Skeletal muscle cell (primary cell): ENCODE measurements around the gene TRDN.
"Not testable (repeated sequence)": the region's sequence is repeated elsewhere in the genome, so short reads cannot be mapped to it uniquely, and the experiment has no call there.

Experiments used
- DNase-seq: peaks from one replicate; pipeline ENCODE4 v3.0.0-alpha.2; 2010; ENCODE audit warnings: low read depth
- H3K4me3 ChIP-seq: 2 replicates; pipeline ENCODE4 v1.5.1; 2011; ENCODE audit warnings: low read depth, mild to moderate bottlenecking, control low read depth, low read length, moderate library complexity

The TRDN gene

DNA sequence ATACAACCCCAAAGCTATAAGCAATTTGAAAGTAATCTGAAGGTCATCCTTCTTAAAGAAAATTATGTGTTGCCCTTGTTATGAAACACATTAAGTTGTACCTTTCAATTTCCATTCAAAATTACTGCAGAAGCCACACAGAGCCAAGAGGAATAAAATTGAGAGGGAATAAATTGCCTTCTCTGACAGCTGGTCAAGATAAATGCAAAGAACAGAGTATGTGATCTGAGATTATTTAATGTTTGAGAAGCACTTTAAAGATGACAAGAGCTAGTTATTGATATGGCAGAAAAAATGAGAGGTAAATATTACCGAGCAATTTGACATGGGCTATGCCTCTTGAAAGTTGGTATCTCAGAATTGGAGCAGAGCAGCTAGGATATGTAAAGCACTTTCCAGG is 61.6 kb downstream of the TRDN start:
- no peak for DNase-seq
- no peak overlapping the region for H3K4me3 ChIP-seq

DNA sequence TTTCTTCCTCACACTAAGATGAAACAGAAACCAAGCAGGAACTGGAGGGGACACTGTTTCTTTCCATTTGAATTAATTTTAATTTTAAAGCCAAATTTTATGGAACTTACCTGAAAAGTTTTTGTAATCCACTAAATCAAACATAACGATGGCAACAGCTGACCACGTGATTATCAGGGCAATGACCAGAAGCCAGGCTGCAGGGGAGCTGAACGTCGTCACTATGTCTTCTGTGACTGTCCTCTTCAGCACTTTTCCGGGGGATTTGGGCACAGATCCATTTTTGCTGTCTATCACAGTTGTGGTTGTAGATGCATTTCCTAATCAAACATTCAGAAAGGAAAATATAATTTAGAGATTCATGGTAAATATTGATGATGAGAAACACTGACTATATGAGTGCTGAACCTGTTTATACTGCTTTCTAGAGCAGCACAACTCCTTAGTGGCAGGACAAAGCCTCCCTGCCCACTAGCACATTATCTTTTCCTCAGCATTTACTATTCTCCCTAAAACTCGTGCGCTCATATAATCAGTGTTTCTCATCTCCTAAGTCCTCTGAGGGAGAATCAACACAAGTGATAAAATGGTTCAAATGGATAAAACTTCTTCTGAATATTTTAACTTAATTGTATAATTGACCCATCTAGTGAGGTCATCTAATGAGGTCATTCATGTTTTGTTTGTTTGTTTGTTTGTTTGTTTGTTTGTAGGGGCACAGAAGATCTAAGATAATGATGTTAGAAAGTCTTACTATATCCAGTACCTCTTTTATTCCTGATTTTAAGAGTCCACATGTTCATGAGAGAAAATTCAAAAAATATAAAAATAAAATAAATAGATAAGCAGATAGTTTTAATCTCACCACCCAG is 65.7 kb downstream of the TRDN start:
- DNase-seq, result no peak

DNA sequence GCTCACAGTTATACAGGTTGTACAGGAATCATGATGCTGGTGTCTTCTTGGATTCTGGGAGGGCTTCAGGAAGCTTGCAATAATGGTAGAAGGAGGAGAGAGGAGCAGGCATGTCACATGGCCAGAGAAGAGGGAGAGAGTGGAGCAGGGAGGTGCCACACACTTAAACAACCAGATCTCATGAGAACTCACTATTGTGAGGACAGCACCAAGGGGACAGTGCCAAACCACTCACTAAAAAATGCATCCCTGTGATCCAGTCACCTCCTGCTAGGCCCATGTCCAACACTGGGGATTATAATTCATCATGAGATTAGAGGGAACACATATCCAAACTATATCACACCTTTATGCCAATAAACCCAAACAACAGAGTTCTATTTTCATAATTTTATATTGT is 67.2 kb downstream of the TRDN start:
- no peak overlapping the region for H3K4me3 ChIP-seq
- DNase-seq, result no peak

More for the DNA sequence above, 65.7 kb downstream of the TRDN start:
- no peak overlapping the region for H3K4me3 ChIP-seq

DNA sequence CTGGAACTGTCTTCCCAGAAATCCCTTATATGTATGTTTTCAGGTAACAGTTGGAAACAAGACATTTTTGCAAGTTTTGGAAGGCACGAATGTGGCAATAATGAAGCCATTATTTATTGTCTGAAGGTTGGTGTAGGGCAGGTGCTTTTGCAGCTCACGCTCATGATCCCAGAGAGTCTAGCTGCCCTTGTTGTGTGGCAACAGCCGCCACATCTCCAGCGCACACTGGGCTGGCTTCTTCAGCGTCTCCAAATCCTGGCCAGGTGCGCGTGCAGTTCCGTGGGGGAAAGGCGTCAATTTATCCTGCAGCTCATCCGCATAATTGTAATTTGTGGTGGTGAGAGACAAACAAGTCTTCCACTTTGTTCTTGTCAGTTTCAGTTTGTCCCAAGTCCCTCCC is 71.2 kb downstream of the TRDN start:
- DNase-seq, result no peak
- H3K4me3 ChIP-seq, result no peak overlapping the region

DNA sequence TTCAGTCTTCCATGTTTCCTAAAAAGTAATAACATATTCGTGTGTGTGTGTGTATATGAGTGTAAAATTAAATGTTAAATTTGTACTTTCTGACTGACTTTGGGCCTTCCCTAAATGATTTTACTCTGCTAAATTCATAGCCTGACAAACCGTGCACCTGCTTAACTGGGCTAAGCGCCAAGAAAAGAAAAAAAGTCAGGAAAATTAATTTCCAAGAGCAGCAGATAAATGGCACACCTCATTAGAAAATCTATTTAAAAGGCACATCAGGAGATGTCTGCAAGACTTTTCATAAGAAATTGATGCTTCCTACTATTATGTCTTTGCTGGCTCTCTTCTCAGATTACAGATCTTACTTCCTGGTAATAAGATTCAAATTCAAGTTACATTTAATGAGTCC is 72.4 kb downstream of the TRDN start:
- H3K4me3 ChIP-seq, result no peak overlapping the region
- DNase-seq, result no peak

DNA sequence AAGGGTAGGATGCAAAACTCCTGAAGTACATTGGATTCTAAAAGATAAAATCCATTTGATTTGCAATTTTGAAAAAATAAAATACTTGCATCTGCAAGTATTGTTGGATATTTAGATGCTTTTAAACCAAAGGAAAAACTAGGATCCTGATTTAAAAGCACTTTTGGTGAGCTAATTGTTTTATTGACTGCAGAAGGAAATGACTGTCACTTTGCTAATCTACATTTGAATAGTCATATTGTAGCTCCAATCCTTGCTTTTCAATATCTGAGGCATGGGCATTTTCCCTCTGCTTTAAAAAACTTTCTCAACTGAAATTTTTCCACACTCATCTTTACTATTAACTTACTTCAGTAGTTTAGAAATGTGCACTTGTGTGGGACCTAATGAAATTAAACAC is 74.1 kb downstream of the TRDN start:
- H3K4me3 ChIP-seq, result no peak overlapping the region

DNA sequence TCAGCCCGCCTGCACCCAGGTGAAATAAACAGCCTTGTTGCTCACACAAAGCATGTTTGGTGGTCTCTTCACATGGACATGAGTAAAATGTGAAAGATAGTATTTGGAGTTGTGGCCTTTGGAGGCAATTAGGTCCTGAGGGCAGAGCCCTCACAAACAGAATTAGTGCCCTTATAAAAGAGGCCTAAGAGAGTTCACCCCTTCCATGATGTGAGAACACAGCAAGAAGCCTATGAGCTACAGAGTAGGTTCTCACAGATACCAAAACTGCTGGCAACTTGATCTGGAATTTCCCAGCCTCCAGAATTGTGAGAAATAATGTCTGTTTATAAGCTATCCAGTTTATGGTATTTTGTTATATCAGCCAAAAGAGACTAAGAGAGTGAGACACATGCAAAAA is 74.5 kb downstream of the TRDN start:
- no peak for DNase-seq
- no peak overlapping the region for H3K4me3 ChIP-seq

More for the DNA sequence above, 74.1 kb downstream of the TRDN start:
- DNase-seq, result no peak

DNA sequence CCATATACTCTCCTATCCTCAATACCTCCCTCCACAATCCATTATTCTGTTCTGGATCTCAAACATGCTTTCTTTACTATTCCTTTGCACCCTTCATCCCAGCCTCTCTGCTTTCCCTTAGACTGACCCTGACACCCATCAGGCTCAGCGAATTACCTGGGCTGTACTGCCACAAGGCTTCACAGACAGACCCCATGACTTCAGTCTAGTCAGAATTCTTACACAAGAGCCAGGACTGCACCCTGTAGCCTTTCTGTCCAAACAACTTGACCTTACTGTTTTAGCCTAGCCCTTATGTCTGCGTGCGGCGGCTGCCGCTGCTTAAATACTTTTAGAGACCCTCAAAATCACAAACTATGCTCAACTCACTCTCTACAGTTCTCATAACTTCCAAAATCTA is 76.9 kb downstream of the TRDN start:
- not testable (repeated sequence) for H3K4me3 ChIP-seq, DNase-seq

DNA sequence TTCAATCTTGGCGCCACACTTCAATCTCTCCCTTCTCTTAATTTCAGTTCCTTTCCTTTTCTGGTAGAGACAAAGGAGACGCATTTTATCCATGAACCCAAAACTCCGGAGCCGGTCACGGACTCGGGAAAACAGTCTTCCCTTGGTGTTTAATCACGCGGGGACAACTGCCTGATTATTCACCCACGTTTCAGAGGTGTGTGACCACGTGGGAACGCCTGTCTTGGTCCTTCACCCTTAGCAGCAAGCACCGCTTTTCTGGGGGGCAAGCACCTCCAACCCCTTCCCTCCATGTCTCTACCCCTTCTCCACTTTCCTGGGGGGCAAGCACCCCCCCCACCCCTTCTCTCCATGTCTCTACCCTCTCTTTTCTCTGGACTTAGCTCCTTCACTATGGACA is 79.3 kb downstream of the TRDN start:
- not testable (repeated sequence) for H3K4me3 ChIP-seq, DNase-seq

DNA sequence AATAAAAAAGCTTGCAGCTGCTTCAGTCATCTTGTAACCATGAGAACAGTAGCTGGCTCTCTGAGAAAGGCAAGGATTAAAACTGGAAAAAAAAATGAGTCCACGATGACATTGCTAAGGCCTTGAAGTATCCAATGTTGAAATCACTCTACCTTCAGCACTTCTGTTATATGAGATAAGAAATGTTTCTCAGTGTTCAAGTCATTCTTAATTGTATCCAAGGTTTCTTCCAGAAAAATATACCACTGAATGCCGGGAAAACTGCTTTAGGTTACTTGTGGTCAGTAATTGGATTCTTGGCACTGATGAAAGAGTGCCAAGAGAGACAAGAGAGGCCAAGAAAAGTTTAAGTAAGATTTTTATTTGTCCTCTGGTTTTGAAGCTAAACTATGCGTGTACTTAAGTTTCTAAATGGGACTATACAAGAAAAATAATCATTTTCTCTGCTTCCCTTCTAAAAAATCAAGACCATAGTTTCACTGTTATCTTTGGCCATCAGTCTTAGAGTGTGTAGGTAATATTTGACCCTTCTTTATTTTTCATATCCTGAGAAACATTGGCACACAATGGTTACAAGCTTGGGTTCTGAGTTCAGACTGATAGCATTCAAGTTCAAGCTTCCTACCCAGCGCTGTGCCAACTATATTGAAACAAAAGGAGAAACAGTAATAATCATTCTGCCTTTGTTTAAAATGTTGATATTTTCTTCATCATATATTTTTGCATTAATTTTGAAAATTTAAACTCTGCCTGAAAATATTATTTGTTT is 84.6 kb downstream of the TRDN start:
- no peak for DNase-seq
- no peak overlapping the region for H3K4me3 ChIP-seq

DNA sequence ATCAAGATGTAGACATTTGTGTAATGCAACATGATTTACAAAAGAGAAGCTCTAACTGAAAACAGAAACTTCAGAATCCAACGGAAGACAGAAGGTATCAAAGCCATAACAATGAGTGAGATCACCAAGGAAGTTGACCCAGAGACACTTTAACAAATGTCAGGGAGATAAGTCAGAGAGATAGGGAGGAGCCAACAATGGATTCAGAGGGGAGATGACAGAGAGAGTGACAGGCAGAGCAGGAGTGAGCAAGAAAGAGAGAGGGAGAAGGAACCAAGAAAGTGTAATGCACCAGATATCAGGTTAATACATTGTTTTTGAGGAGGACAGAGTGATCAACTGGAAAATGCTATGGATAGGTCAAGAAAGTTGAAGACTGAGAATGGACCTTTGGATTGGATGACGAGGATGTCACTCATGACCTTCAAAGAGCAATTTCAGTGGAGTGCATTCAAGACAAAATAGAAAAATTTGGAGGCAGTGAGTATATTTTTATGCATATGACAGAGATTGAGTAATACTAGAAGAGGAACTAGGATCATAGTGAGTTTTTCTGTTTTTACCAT is 86.6 kb downstream of the TRDN start:
- DNase-seq, result no peak
- no peak overlapping the region for H3K4me3 ChIP-seq

DNA sequence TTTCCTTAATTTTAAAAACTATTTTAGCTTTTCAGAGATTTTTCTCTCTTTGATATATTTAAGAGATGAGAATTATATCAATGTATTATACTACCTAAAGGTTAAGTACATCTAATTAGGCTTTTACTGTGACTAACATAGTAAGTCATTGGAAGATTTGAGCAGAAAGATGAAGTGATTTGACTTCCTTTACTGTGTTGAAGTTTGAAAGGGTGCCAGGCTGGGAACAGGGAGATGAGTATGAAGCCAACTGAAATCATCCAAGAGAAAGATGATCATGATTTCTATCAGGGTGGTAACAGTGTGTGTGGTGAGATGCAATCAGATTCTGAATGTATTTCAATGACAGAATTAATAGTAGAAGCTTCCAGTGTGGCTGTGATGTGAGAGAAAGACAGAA is 87.3 kb downstream of the TRDN start:
- H3K4me3 ChIP-seq, result no peak overlapping the region
- DNase-seq, result no peak

DNA sequence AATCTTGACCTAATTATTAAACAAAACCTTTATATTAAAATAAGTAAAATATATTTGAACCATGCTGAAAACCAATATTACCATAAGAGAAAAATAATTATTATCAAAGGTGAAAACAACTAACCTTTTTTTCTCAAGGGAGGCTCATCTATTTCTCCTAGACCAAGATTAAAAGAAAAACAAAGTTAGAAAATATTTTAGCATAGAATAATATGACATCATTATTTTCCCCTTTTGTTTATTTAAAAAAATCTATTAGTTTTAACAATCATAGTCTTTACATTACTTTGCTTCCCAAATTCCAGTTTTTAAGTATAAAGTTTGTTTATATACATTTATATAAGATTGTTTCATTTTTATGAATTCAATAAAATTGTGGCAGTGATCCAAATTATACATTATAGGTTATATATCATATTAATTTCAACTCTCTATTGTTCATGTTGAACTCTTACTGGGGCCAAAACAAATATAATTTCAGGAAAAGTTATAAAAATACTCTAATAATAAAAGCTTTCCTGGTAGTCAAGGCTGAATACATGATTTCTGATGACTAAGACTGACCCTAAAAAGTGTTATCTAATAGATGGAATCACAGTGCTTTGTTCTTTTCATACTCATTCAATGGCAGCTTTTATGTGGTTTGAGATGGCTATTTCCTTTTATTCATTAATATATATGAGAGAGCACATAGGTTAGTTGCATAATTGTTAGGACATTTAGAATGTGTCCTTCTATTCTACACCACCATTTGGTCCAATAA is 89.4 kb downstream of the TRDN start:
- no peak overlapping the region for H3K4me3 ChIP-seq
- DNase-seq, result no peak

DNA sequence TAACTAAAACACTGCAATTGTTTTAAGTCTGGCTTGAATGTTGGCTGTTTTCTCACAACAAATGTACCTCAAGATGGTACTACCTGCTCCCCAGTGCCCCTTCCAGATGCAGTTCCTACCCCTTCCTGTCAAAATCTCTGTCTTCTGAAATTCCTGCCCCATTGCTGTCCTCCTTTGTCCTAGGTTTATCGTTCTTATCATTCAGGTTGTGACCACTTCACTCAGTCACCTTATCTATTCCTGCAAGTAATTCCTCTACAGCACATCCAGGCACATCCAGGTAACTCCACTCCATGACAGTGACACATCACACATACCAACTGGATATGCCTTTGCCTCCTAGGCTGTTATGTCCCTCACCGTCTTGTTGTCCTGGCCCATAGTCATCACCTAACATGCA is 90.2 kb downstream of the TRDN start:
- DNase-seq, result no peak
- no peak overlapping the region for H3K4me3 ChIP-seq

DNA sequence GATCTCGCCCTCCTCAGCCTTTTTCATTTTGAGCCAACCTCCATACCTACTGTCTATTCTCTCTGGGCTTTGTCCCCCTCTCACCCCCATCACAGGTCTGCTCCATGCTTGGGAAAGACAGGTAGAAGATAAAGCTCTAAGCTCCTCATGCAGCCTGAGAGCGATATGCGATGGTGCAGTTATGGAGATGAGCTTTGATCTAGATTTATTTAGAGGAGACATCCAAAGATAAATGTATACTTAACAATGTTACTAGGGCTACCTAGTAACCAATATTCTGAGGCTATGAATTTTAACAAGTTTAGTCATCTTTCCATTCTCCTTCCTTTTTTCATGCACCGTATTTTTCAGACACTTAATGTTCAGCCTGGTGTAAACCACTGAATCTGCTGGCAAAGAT is 95.3 kb downstream of the TRDN start:
- no peak overlapping the region for H3K4me3 ChIP-seq
- no peak for DNase-seq

DNA sequence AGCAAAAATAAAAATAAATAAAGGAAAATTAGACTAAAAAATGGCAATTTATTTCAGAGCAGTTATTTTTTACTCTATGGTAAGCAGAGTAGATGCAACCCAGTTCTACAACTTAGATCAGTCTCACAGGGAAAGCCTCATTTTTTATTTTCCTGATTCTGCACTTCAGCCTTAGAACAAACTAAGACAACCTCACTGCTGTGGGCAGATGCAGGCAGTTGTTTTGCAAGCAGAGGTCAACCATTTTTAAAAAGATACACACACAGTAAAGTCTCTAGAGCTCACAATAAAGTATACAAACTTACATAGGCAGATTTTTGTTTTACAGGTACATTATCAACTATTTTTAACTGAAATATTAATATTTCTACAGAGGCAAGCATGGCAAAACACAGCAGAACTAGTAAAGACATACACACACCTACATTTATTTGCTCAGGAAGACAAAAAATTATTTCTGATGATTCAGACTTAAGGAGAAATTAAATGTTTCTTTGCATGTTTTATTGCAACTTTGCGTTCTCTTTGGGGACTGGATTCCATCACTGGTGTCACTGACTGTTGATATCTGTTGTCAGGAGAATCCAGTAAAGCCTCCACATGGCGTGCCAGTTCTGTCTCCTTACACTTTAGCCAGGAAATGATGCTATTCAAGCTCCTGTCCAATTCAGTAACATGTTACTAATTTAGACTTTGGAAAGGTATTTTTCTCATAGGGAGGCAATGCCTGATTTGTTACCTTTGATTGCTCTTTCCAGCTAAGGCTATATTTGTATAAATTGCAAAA is 102.7 kb downstream of the TRDN start:
- no peak overlapping the region for H3K4me3 ChIP-seq

DNA sequence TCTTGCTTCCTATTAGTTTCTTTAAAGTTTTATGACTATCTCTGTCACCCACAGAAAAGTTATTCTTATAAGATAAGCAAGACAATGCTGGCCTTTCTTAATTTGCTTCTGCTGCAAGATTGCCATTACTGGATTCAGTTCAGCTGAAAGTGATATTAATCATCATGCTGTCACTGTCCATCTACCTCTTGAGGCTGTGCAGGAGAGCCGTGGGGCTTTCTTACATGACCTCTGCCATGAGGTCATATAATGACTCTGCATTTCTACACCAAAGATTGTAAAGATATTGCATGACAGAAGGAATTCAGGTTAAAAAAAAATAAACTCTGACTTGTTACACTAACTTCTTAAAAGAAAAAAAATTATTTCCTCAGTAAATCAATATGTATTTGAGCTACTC is 106.9 kb downstream of the TRDN start:
- no peak for DNase-seq
- no peak overlapping the region for H3K4me3 ChIP-seq

More for the DNA sequence above, 102.7 kb downstream of the TRDN start:
- no peak for DNase-seq

DNA sequence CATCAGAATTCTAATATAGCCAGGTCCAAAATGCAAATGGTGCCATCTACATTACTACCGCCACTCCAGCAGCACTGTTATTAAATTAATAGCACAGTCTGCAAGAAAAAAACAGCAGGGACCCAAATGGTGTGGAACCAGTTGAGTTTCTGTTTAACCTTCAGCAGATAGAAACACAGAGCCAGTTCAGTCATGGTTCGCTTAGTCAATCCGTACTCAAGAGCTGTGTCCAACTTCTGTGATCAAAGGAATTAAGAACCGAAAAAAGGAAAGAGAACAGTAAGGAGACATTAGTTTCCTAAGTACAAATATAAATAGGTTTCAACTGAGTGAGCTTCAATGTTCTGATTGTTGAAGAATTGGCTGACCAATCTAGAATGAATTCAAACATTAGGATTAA is 107.7 kb downstream of the TRDN start:
- no peak for DNase-seq

DNA sequence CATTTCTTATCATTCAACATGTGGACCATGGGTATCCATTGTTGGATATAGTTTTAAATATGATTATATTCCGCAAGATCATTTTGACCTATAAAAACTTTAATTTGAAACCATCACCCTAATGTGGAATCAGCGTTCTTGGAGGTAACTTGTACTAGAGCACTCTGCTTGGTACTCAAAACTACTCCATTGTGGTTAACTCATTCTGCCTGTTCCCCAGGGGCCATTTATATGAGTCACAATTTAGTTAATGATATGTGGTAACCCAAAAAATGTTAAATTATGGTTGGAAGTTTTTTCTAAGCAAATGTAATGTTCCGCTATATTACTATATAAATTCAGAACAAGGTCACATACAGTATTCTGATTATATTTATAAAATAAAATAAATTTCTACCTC is 109.3 kb downstream of the TRDN start:
- no peak for DNase-seq
- no peak overlapping the region for H3K4me3 ChIP-seq

More for the DNA sequence above, 107.7 kb downstream of the TRDN start:
- H3K4me3 ChIP-seq, result no peak overlapping the region
